HG03108 (cell line): ENCODE results near the gene C16orf89.
"Not testable (repeated sequence)": the region's sequence is repeated elsewhere in the genome, so short reads cannot be mapped to it uniquely, and the experiment has no call there.

Source experiments
- ATAC-seq: cut with Tn5 transposase; IDR thresholded peaks from one replicate; pipeline ENCODE4 v1.9.1; 2021; ENCODE audit warnings: moderate library complexity; ENCODE audit not compliant: unreplicated experiment

The C16orf89 gene

DNA sequence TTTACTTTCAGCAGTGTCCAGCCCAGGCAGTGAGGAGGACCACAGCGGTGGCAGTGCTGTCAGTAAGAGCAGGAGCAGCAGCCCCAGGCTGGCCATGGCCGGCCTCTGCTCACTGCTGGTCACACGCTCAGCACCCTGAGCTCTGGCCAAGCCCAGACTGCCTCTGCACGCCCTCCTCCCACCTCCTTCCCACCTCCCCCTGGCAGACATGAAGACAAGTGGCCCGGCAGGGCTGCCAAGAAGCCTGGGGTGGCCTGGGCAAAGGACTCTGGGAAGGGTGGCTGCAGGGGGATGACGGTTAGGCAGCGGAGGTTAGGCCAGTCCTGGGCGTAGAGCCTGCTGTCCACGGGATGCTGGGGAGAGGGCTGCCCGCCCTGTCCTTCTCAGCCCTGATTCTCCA is at the start of gene C16orf89:
C16orf89 (minus strand) TSS at position 144 of the 400 bp plus-strand sequence; CDS start at position 96, 48 bp downstream.
- no peak for ATAC-seq

DNA sequence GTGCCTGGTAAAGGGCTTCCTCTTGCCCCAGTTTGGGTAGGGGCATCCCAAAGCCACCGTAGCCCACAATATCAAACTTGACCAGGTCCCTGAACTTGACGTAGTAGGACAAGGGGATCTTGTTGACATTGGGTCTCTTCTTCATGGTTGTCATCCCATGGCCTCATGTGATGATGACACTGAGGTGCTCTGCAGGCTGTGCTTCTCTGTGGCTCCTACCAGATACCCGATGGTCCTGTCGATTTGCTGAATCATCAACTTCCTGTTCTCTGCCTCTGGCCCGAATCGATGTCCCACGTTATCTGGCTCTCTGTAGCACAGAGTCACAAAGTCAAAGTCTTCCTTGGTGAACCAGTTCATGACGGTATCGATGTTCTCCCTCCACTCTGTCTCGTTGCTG is 45.2 kb upstream of the C16orf89 start:
- not testable (repeated sequence) for ATAC-seq

DNA sequence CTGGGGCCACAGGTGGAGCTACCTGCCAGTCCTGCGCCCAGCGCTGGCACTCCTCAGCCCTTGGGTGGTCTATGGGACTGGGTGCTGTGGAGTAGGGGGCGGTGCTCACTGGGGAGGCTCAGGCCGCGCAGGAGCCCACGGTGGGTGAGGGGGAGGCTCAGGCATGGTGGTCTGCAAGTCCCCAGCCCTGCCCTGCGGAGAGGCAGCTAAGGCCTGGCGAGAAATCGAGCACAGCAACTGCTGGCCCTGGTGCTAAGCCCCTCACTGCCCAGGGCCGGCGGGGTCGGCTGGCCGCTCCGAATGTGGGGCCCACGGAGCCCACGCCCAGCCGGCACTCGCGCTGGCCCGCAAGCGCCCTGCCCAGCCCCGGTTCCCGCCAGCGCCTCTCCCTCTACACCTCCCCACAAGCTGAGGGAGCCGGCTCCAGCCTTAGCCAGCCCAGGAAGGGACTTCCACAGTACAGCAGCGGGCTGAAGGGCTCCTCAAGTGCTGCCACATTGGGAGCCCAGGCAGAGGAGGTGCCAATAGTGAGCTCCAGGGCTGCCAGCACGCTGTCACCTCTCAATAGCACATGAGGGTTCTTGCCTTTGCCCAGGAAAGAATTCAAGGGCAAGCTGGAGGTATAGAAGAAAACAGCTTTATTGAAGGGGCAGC is 42.9 kb upstream of the C16orf89 start:
- ATAC-seq = no peak

- not testable (repeated sequence) for ATAC-seq
These were observed 39.3 kb upstream of the C16orf89 start for GRCh38 chr16:5105039-5105438.

GRCh38 chr16:5103296-5104032 is 37.7 kb upstream of the C16orf89 start:
- ATAC-seq = not testable (repeated sequence)

- ATAC-seq = not testable (repeated sequence)
These were observed 33.4 kb upstream of the C16orf89 start for GRCh38 chr16:5099174-5099573.

DNA sequence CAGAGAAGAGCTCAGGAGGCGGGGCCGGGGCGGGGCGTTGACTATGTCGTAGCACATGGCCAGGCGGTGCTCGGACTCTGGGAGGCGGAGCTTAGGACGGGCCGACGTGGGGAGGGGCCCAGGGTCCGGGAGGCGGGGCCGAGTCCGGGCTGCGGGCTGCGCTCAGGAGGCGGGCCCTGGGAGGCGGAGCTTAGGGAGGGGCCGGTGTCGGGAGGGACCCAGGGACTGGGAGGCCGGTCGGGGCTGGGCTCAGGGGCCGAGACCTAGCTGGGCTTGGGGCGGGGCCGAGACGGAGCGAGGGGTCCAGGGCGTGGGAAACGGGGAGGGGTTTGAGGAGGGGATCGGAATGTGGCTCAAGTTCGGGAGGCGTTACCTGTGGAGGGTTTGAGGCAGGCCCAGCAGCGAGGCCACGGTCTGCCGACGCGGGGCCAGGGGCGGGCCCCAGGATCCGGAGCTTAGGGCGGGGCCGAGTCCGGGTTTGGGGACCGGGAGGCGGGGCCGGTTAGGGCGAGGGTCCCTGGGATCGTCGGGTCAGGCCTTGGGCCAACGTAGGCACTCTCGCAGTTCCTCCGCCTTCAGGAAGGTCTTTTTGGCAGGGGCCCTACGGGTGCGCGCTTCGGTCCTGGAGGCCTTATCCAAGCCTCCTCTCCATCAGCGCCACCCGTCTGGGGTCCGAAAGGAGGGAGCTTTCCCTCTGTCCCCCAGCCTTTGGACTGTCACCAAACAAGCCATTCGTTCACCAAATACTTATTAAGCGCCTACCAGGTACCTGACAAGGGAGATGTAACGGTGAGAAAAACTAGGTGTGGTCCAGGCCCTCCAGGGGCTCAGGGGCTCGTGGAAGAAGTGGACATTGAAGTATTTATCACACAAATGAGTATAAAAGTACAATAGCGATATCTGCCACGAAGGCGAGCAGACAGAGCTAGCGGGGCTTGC is 32.7 kb upstream of the C16orf89 start:
- ATAC-seq = peak; percentile 55

GRCh38 chr16:5097470-5098220 is 31.9 kb upstream of the C16orf89 start, which contains the start of gene EEF2KMT:
Gene EEF2KMT (minus strand): TSS chr16:5097795. CDS start chr16:5097739, 56 bp downstream.
- peak; percentile 95 for ATAC-seq

DNA sequence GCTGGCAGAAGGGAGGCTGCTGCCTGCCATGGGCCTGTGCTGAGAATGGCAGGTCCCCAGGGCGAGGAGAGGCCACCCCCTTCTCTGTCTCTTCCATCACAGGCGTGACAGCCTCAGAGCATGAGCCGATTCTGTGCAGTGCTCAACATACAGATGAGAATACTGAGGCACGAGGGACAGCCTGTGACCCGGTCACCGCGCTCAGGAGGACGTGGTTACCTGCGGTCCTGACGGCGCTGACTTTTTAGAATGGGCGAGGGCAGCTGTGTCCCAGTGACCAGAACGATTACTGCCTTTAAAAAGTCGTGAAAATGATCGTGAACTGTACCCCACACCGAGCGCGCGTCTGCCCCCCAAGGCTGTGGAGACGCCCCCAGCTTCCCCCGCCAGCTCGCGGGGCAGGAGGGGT is 31.3 kb upstream of the C16orf89 start:
- not testable (repeated sequence) for ATAC-seq

DNA sequence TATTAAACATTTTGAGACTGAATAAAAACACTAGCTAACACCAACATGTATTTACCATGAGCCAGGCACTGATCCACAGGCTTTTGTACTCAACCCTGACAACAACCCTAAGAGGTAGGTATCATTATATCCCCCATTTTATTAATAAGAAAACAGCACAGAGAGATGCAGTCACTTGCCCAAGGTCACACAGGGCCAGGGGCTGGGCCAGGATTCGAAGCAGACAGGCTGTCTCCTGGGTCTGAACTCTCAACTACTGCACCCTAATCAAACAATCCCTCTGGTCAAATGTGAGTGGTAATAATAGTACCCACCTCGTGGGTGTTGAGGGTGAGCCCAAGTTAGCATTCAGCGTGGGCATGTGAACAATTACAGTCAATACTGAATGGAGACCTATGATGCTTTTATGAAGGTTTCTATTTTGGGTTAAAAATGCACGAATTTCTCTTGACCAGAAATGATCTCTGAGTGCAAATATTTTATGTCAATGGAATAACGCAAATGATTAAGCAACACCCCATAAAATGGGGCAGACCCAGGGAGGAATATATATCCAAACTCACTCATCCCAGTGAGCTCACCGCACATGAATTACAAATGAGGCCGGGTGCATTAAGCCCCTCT is 30.8 kb upstream of the C16orf89 start:
- not testable (repeated sequence) for ATAC-seq

DNA sequence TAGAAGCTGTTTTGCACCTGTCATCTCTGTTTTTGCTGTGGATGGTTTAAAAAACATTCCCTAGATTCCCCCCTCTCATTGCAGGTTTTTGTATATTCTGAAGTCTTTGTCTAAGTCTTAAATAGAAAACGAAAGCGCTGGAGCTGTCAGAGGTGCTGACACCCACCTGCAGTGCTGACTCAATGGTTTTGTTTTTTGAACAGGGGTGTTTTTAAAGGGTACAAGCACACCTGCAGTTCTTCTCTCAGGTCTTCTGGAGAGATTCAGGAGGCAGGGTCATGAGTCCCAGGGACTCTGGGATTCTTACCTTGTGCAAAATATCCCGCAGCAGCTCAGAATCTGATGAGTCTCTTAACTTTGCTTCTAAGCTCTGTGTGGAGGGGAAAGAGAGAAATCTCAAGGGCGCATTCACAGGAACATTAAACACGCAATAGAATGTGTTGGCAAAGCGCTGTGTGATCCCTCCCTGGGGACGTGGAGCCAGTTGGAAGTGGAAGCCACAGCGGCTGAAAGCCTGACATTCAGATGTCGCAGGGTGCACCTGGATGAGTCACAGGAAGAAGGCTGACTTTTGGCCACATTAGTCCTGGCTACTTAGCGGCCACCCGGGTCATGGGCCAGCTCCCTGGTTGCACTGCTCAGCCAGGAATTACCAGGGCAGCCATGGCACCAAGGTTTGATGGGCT is 29.5 kb upstream of the C16orf89 start:
- not testable (repeated sequence) for ATAC-seq

- ATAC-seq = not testable (repeated sequence)
These were observed 28.0 kb upstream of the C16orf89 start for GRCh38 chr16:5093746-5094145.

GRCh38 chr16:5093081-5093480 is 27.3 kb upstream of the C16orf89 start:
- ATAC-seq = not testable (repeated sequence)

- ATAC-seq = not testable (repeated sequence)
These were observed 24.8 kb upstream of the C16orf89 start for GRCh38 chr16:5090592-5090991.

DNA sequence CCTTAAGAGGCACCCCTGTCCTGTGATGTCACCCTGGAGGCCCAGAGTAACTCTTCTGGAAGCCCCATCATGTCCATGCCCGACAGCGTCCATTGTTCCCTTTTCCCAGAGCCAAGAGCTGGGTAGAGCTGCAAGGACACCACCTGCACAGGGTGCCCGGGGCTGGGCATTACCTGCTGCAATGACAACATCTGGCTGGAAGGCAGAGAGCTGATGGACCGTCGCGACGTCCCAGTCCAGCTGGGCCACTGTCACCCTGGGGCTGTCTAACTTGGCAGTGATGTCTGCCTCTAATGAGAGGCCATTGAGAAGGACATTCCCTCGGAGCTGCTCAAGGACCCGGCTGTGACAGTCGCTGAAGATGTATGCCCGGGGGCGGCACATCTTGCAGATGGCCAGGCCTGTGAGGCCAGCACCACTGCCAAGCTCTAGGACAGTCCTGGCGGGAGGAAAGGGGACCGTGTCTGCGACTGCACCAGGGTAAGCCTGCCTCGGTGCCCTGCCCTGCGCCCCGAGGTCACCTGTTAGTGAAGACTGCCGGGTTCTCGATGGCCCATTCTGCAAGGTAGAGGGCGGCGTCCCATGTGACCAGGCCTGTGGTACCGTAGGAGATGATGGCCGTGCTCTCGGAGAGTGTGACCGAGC is 24.3 kb upstream of the C16orf89 start:
- not testable (repeated sequence) for ATAC-seq

- not testable (repeated sequence) for ATAC-seq
These were observed 23.2 kb upstream of the C16orf89 start for GRCh38 chr16:5088936-5089335.

GRCh38 chr16:5088086-5088790 is 22.5 kb upstream of the C16orf89 start:
- not testable (repeated sequence) for ATAC-seq

GRCh38 chr16:5085716-5086115 is 20.0 kb upstream of the C16orf89 start:
- ATAC-seq = not testable (repeated sequence)
